Bronchial epithelial cell (primary cell): Measurements from ENCODE around the gene IGDCC3. TPM values are rescaled to one million over a fixed set of nuclear protein-coding genes. Genes with fewer than 3 reads are reported as not detected.

Experiments used
- DNase-seq: peaks from one replicate; pipeline ENCODE4 v3.0.0-alpha.2; 2010; ENCODE audit warnings: low read depth
- FAIRE-seq: peaks from 2 replicates; lab custom pipeline; 2011; peaks lifted over from hg19 to GRCh38; lab: Jason Lieb, UNC
- H3K27me3 ChIP-seq: 2 replicates; pipeline ENCODE4 v1.5.1; 2011; ENCODE audit warnings: low read length; ENCODE audit not compliant: control insufficient read depth, insufficient read depth
- H3K36me3 ChIP-seq: 2 replicates; pipeline ENCODE4 v1.5.1; 2011; ENCODE audit warnings: low read length; ENCODE audit not compliant: control insufficient read depth, insufficient read depth
- H3K4me3 ChIP-seq: 2 replicates; pipeline ENCODE4 v1.5.1; 2011; ENCODE audit warnings: mild to moderate bottlenecking, low read depth, low read length, control low read depth
- total RNA-seq: library from RNA; depleted of rRNA; stranded (reverse); fragments of >200 nt; gene quantifications from 2 replicates; pipeline ENCODE4 v1.2.1, GENCODE V29; 2014
- TF ChIP-seq, protein P1 (sequence below): IDR thresholded peaks from 2 replicates; pipeline ENCODE4 v1.5.1; 2011; ENCODE audit warnings: mild to moderate bottlenecking, moderate library complexity, low read length, control low read depth, inconsistent platforms; ENCODE audit not compliant: insufficient read depth, severe bottlenecking

IGDCC3 gene
- total RNA-seq, 1 donor from 2014 or later, result not detected

DNA sequence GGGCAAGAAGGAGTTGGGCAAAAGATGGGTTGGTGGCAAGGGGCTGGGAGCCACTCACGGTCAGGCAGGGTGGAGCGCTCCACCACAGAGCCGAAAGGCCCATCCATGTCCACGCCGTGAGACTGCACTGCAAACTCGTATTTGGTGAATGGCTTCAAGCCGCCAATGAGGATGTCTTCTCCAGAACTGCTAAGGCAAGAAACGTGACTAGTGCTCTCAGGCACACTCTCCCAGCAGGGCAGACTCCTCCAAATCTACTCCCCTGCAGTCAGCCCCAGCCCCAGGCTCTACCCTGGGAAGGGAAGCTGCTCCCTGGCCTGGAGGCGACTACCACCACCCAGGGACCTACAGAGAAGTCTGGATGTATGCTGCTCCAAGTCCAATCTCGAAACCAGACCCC is 11.4 kb upstream of the IGDCC3 start:
- TF ChIP-seq, protein P1, sequence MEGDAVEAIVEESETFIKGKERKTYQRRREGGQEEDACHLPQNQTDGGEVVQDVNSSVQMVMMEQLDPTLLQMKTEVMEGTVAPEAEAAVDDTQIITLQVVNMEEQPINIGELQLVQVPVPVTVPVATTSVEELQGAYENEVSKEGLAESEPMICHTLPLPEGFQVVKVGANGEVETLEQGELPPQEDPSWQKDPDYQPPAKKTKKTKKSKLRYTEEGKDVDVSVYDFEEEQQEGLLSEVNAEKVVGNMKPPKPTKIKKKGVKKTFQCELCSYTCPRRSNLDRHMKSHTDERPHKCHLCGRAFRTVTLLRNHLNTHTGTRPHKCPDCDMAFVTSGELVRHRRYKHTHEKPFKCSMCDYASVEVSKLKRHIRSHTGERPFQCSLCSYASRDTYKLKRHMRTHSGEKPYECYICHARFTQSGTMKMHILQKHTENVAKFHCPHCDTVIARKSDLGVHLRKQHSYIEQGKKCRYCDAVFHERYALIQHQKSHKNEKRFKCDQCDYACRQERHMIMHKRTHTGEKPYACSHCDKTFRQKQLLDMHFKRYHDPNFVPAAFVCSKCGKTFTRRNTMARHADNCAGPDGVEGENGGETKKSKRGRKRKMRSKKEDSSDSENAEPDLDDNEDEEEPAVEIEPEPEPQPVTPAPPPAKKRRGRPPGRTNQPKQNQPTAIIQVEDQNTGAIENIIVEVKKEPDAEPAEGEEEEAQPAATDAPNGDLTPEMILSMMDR, result no peak
- DNase-seq, result no peak
- Histone ChIP-seq H3K27me3 (peaks cover 6% of the 10 kb centered on the region), H3K36me3 (no peaks in the 10 kb centered on the region), H3K4me3 (no peak overlapping the region)
- FAIRE-seq, result no peak

DNA sequence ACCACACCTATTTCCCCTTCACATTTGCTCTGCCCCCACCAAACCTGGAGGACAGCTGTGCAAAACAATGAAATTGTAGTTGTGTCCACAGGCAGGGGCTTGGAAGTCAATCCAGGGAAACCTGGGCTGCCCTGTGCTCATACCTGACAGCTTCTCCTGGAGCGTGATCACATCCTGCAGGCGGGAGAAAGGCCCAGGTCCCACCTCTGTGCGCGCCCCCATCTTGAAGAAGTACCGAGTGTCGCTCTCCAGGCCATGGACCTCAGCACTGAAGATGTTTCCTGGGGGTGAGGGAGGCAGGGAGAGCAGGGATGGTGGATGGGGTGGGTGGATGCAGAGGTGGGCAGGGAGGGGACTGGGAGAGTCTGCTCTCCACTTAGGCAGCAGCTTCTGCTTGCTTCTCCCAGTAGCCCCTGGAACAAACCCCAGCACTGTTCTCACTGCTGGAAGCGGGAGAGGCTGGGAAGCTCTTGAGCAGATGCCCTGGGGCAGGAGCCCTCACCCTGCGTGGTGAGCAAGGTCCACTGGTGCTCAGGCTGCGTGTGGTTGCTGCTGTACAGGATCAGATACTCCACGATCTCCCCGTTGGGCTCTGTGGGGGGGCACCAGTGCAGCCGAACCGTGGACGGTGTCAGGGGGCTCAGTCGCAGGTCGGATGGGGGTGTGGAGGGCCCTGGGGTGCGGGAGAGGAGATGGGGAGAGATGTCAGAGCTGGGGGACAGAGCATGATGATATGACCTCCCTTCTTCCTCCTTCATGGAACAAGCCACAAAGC is 10.7 kb upstream of the IGDCC3 start:
- no peak for DNase-seq
- Histone ChIP-seq H3K36me3 (no peaks in the 10 kb centered on the region), H3K27me3 (peaks cover 5% of the 10 kb centered on the region), H3K4me3 (no peak overlapping the region)
- FAIRE-seq, result no peak
- TF ChIP-seq, protein P1, result no peak

DNA sequence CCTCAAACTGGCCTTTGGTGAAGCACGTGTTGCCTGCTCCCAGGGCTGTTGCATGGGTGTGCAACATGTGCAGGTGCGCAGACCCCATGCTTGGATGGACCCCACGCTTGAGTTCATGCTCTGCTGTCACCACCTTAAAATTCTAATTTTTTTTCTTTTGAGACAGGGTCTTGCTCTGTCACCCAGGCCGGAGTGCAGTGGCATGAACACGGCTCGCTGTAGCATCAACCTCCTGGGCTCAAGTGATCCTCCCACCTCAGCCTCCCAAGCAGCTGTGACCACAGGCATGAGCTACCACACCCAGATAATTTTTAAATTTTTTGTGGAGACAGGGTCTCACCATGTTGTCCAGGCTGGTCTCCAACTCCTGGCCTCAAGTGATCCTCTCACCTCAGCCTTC is 9.1 kb upstream of the IGDCC3 start:
- Histone ChIP-seq H3K4me3 (no peak overlapping the region), H3K36me3 (no peaks in the 10 kb centered on the region), H3K27me3 (peaks cover 6% of the 10 kb centered on the region)
- no peak for DNase-seq
- TF ChIP-seq, protein P1, result no peak
- FAIRE-seq, result no peak

DNA sequence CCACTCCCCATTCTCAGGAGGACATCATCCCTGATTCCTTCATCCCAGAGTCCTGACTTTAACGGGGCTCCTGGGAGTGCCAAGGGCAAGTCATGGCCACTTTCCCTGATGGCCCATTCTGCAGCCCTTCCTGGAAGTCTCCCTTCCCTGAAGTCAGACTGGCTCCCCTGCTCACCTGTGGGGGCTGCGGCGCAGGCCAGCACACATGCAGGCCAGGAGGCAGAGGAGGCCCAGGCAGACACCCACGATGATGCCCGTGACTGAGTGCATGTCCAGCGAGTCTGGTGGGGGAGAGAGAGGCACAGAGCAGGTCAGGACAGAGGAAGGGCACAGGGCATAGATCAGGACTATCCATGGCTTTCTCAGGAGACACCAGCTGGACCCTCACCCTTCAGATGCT is 8.6 kb upstream of the IGDCC3 start:
- H3K27me3 ChIP-seq, result peaks cover 6% of the 10 kb centered on the region
- TF ChIP-seq, protein P1, result no peak
- no peak for FAIRE-seq

DNA sequence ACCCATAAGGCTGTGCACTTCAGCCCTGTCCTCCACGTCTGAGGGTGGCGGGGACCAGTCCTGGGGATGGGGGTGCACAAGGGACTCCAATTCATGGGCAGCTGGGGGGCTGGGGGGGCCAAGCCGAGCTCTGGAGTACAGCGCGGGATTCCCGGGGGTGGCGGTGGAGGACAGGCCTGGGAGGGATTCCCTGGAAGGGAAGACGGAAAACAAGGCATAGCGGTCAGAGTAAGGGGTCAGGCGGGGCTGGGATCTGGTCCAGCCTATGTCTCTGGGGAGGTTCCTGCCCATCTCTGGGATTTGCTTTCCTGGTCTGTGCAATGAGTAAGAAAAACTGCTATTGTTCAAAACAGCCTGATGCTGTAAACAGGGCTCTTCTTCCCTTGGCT is 8.1 kb upstream of the IGDCC3 start:
- TF ChIP-seq, protein P1, result no peak
- H3K4me3 ChIP-seq, result no peak overlapping the region
- no peaks in the 10 kb centered on the region for H3K36me3 ChIP-seq
- DNase-seq, result no peak
- H3K27me3 ChIP-seq, result peaks cover 4% of the 10 kb centered on the region
- no peak for FAIRE-seq

More for the DNA sequence above, 8.6 kb upstream of the IGDCC3 start:
- Histone ChIP-seq H3K36me3 (no peaks in the 10 kb centered on the region), H3K4me3 (no peak overlapping the region)
- no peak for DNase-seq
